IMR-90 (cell line): ENCODE results near the gene NHEJ1. TPM values are rescaled to one million over a fixed set of nuclear protein-coding genes. Genes with fewer than 3 reads are reported as not detected.

ENCODE experiments used
- ATAC-seq: fragments of 200-7000 bp; cut with Tn5 transposase; 2 replicates; pipeline ENCODE4 v1.9.1; 2020; ENCODE audit warnings: low read depth, mild to moderate bottlenecking, moderate library complexity
- BruUV-seq: library from RNA; stranded (reverse); fragments of 400-500 nt; replicated peaks from 2 replicates; lab custom pipeline; 2021; lab: Mats Ljungman, UMichigan
- CTCF ChIA-PET: fragments of 300-600 bp; formaldehyde crosslinking; extraction: SDS; loops from one replicate; lab custom pipeline; 2021; ENCODE audit warnings: antibody characterized with exemption; lab: Yijun Ruan, JAX
- POLR2A ChIA-PET: fragments of 300-600 bp; sonication (Branson Sonifier 250); formaldehyde crosslinking; loops from one replicate; lab custom pipeline; 2022; ENCODE audit warnings: antibody characterized with exemption; ENCODE audit not compliant: unreplicated experiment; lab: Charles Lee
- DNase-seq: peaks from one replicate; pipeline ENCODE4 v3.0.0; 2013
- H2AFZ ChIP-seq: replicated peaks from 2 replicates; pipeline ENCODE3; 2013; ENCODE audit warnings: low read length, mild to moderate bottlenecking; ENCODE audit not compliant: poor library complexity
- H2AK5ac ChIP-seq: 2 replicates; pipeline ENCODE4 v1.6.1; 2013; ENCODE audit warnings: low read depth, low read length, inconsistent platforms
- H2AK9ac ChIP-seq: replicated peaks from 2 replicates; pipeline ENCODE3; 2013; ENCODE audit warnings: mild to moderate bottlenecking, low read depth, low read length, moderate library complexity; ENCODE audit not compliant: poor library complexity
- H2BK120ac ChIP-seq: 2 replicates; pipeline ENCODE4 v1.6.1; 2013; ENCODE audit warnings: low read depth, low read length, inconsistent platforms
- H2BK15ac ChIP-seq: 3 replicates; pipeline ENCODE4 v1.6.1; 2013; ENCODE audit warnings: low read depth, low read length, inconsistent platforms
- H2BK20ac ChIP-seq: 2 replicates; pipeline ENCODE4 v1.6.1; 2013; ENCODE audit warnings: low read depth, mild to moderate bottlenecking, inconsistent platforms, low read length, moderate library complexity
- H2BK5ac ChIP-seq: 2 replicates; pipeline ENCODE4 v1.6.1; 2013; ENCODE audit warnings: mild to moderate bottlenecking, low read depth, low read length, inconsistent platforms; ENCODE audit not compliant: poor library complexity, severe bottlenecking
- H3K14ac ChIP-seq: replicated peaks from 2 replicates; pipeline ENCODE4 v1.6.1; 2013; ENCODE audit warnings: low read depth, low read length, inconsistent platforms
- H3K18ac ChIP-seq: 2 replicates; pipeline ENCODE4 v1.6.1; 2013; ENCODE audit warnings: low read depth, low read length, control low read depth
- H3K23ac ChIP-seq: 2 replicates; pipeline ENCODE4 v1.6.1; 2013; ENCODE audit warnings: low read depth, low read length, inconsistent platforms
- H3K27ac ChIP-seq: 2 replicates; pipeline ENCODE4 v1.5.1; 2013; ENCODE audit warnings: mild to moderate bottlenecking, control low read depth, low read length; ENCODE audit not compliant: insufficient read depth
- H3K27me3 ChIP-seq: 2 replicates; pipeline ENCODE4 v1.6.1; 2013; ENCODE audit warnings: low read length; ENCODE audit not compliant: control insufficient read depth, insufficient read depth
- H3K36me3 ChIP-seq: 2 replicates; pipeline ENCODE4 v1.6.1; 2013; ENCODE audit warnings: low read length, mixed read lengths; ENCODE audit not compliant: control insufficient read depth, insufficient read depth
- H3K4ac ChIP-seq: 2 replicates; pipeline ENCODE4 v1.6.1; 2013; ENCODE audit warnings: low read depth, low read length, inconsistent platforms
- H3K4me1 ChIP-seq: 2 replicates; pipeline ENCODE4 v1.6.1; 2013; ENCODE audit warnings: low read length, mixed read lengths; ENCODE audit not compliant: control insufficient read depth, insufficient read depth
- H3K4me2 ChIP-seq: 2 replicates; pipeline ENCODE4 v1.6.1; 2013; ENCODE audit warnings: low read depth, mild to moderate bottlenecking, control low read depth, low read length, moderate library complexity
- H3K4me3 ChIP-seq: 2 replicates; pipeline ENCODE4 v1.5.1; 2013; ENCODE audit warnings: low read depth, mild to moderate bottlenecking, control low read depth, low read length, moderate library complexity; ENCODE audit not compliant: insufficient read depth
- H3K56ac ChIP-seq: 2 replicates; pipeline ENCODE4 v1.6.1; 2013; ENCODE audit warnings: low read length, inconsistent platforms; ENCODE audit not compliant: insufficient read depth; ENCODE audit errors: extremely low read depth
- H3K79me1 ChIP-seq, 2 experiments: 2 replicates each; pipeline ENCODE4 v1.6.1; 2013; ENCODE audit warnings: low read length in 2 of 2, inconsistent platforms in 1 of 2, low read depth in 1 of 2
- H3K9ac ChIP-seq: 2 replicates; pipeline ENCODE4 v1.6.1; 2013; ENCODE audit warnings: low read depth, low read length, control low read depth
- H3K9me1 ChIP-seq: 2 replicates; pipeline ENCODE4 v1.6.1; 2013; ENCODE audit warnings: low read length, inconsistent platforms; ENCODE audit not compliant: insufficient read depth
- H3K9me3 ChIP-seq: 2 replicates; pipeline ENCODE4 v1.6.1; 2013; ENCODE audit warnings: low read length; ENCODE audit not compliant: control insufficient read depth, insufficient read depth
- H4K20me1 ChIP-seq: 2 replicates; pipeline ENCODE4 v1.6.1; 2013; ENCODE audit warnings: low read length, inconsistent platforms; ENCODE audit not compliant: insufficient read depth
- H4K5ac ChIP-seq: 2 replicates; pipeline ENCODE4 v1.6.1; 2013; ENCODE audit warnings: mild to moderate bottlenecking, low read depth, low read length, control low read depth
- H4K8ac ChIP-seq, 2 experiments: 2 replicates each; pipeline ENCODE4 v1.6.1; 2013; ENCODE audit warnings: low read depth in 2 of 2, low read length in 2 of 2, control low read depth in 1 of 2, inconsistent platforms in 1 of 2
- H4K91ac ChIP-seq: 2 replicates; pipeline ENCODE4 v1.6.1; 2013; ENCODE audit warnings: low read depth, low read length, inconsistent platforms; ENCODE audit not compliant: insufficient read depth
- CHD1 ChIP-seq: IDR thresholded peaks from 2 replicates; pipeline ENCODE4 v1.6.1; 2012; ENCODE audit warnings: low read depth, low read length, improper control_type of control experiment
- ELK1 ChIP-seq: fragments of 150-350 bp; IDR thresholded peaks from 2 replicates; pipeline ENCODE4 v1.6.1; 2016; ENCODE audit warnings: low read depth, mild to moderate bottlenecking, low read length, moderate library complexity, borderline replicate concordance
- FOS ChIP-seq: fragments of 150-350 bp; IDR thresholded peaks from 2 replicates; pipeline ENCODE4 v1.6.1; 2016; ENCODE audit warnings: low read depth, low read length
- MAZ ChIP-seq: IDR thresholded peaks from 2 replicates; pipeline ENCODE4 v1.6.1; 2012; ENCODE audit warnings: low read depth, mild to moderate bottlenecking, low read length, improper control_type of control experiment, moderate library complexity, borderline replicate concordance
- MXI1 ChIP-seq: IDR thresholded peaks from 2 replicates; pipeline ENCODE4 v1.6.1; 2012; ENCODE audit warnings: low read depth, mild to moderate bottlenecking, low read length, moderate library complexity, borderline replicate concordance
- RAD21 ChIP-seq: IDR thresholded peaks from 2 replicates; pipeline ENCODE4 v1.6.1; 2012; ENCODE audit warnings: low read length, improper control_type of control experiment
- RCOR1 ChIP-seq: IDR thresholded peaks from 2 replicates; pipeline ENCODE4 v1.6.1; 2012; ENCODE audit warnings: mild to moderate bottlenecking, low read length, improper control_type of control experiment; ENCODE audit not compliant: insufficient replicate concordance
- WGBS, 2 experiments: methylation state at CpG; one replicate each; pipeline versions ENCODE4 v1.1.5 to v1.1.7; 2013; ENCODE audit warnings: missing lambda C conversion rate in 2 of 2; ENCODE audit not compliant: insufficient read length in 1 of 2; ENCODE audit errors: extremely low coverage in 2 of 2; 5-methylcytosine and 5-hydroxymethylcytosine counted together
- dilution Hi-C: fragments of 300-500 bp; cut with HindIII; formaldehyde crosslinking; loops from one replicate; pipeline ENCODE4 v1.14.3; 2018; ENCODE audit warnings: low sequenced_read_pairs; ENCODE audit not compliant: unreplicated experiment
- in situ Hi-C: fragments of 300-500 bp; cut with MboI; formaldehyde crosslinking; loops from 3 replicates; pipeline ENCODE4 v1.14.3; 2019; ENCODE audit warnings: low sequenced_read_pairs, inconsistent platforms, mixed read lengths
- intact Hi-C: fragments of 100-400 bp; cut with micrococcal nuclease; formaldehyde crosslinking; loops from 2 replicates; pipeline ENCODE4 v1.10.0; 2022
- polyA plus RNA-seq, 3 experiments: library from polyadenylated mRNA; depleted of rRNA; stranded (reverse); fragments of >200 nt; gene quantifications; 2 replicates each; pipeline ENCODE4 v1.2.3, GENCODE V29; 2012; ENCODE audit warnings: low replicate concordance in 1 of 3
- total RNA-seq: library from RNA; depleted of rRNA; stranded (reverse); fragments of >200 nt; gene quantifications from 2 replicates; pipeline ENCODE4 v1.2.3, GENCODE V29; 2012

Gene NHEJ1
- total and polyA plus RNA-seq, 2 of the 4 experiments (the other 2 are of a cell fraction), result 12.5 to 23.1 TPM

GRCh38 chr2:219087361-219087760 is 73.3 kb downstream of the NHEJ1 start:
- H4K5ac ChIP-seq, result no peak overlapping the region
- no peak overlapping the region for H2AFZ ChIP-seq
- no peak overlapping the region for H3K9ac ChIP-seq
- no peak for TF ChIP-seq RCOR1
- no peak for TF ChIP-seq RAD21
- no peak for TF ChIP-seq CHD1
- TF ChIP-seq MAZ, result no peak
- TF ChIP-seq MXI1, result no peak
- no peak for TF ChIP-seq ELK1
- TF ChIP-seq FOS, result no peak
- H3K27ac ChIP-seq, result no peak overlapping the region
- H3K4me1 ChIP-seq, result no peaks in the 10 kb centered on the region
- H2AK9ac ChIP-seq, result no peak overlapping the region
- DNase-seq (no peak), ATAC-seq (no peak)
- no peak overlapping the region for H3K4ac ChIP-seq
- no peaks in the 10 kb centered on the region for H3K36me3 ChIP-seq
- no peak overlapping the region for H2BK5ac ChIP-seq
- H2BK15ac ChIP-seq, result no peak overlapping the region
- H3K9me3 ChIP-seq, result no peaks in the 10 kb centered on the region
- dilution Hi-C loops, result no loop called here
- H3K56ac ChIP-seq, result no peak overlapping the region
- no peak overlapping the region for H3K23ac ChIP-seq
- intact Hi-C loops, result no loop called here
- no peak overlapping the region for H4K8ac ChIP-seq
- H3K9me1 ChIP-seq, result no peaks in the 10 kb centered on the region; the same call in 1 of the 2 replicates
- CTCF ChIA-PET, result interaction anchor here (2.5 kb wide), 1 partner anchor 16 kb away, joined by 7 read pairs; no protein-coding TSS in a partner anchor
- H3K4me2 ChIP-seq, result no peak overlapping the region
- H2BK120ac ChIP-seq, result no peak overlapping the region
- H3K18ac ChIP-seq, result no peak overlapping the region
- no TSS peak for BruUV-seq
- H3K14ac ChIP-seq, result no peak overlapping the region
- H4K20me1 ChIP-seq, result no peaks in the 10 kb centered on the region; the same call in 1 of the 2 replicates
- no peaks in the 10 kb centered on the region; the same call in none of the 2 replicates for H3K27me3 ChIP-seq
- POLR2A ChIA-PET, result no interaction called here
- H2AK5ac ChIP-seq, result no peak overlapping the region
- H3K79me1 ChIP-seq, result no peaks in the 10 kb centered on the region
- no peak overlapping the region for H4K91ac ChIP-seq
- no peak overlapping the region for H2BK20ac ChIP-seq
- no CpG with 5 or more reads among the region's 5 CpGs for WGBS, 2 experiments
- no peak overlapping the region for H3K4me3 ChIP-seq
- in situ Hi-C loops, result no loop called here
